Astrocyte (in vitro differentiated cells and primary cell): ENCODE data around the gene UGT1A7. TPM values are rescaled to one million over a fixed set of nuclear protein-coding genes. Genes with fewer than 3 reads are reported as not detected.

Experiments used
- DNase-seq: peaks from one replicate; pipeline ENCODE4 v3.0.0-alpha.2; 2010; ENCODE audit warnings: low read depth
- FAIRE-seq: peaks from 2 replicates; lab custom pipeline; 2011; peaks lifted over from hg19 to GRCh38; lab: Jason Lieb, UNC
- H2AFZ ChIP-seq: 2 replicates; pipeline ENCODE4 v1.6.0; 2012; ENCODE audit warnings: low read depth, low read length, inconsistent platforms
- H3K27ac ChIP-seq: 2 replicates; pipeline ENCODE4 v1.5.1; 2011; ENCODE audit warnings: low read depth, low read length, inconsistent platforms
- H3K27me3 ChIP-seq: 2 replicates; pipeline ENCODE4 v1.6.0; 2011; ENCODE audit warnings: low read length, inconsistent platforms; ENCODE audit not compliant: insufficient read depth
- H3K36me3 ChIP-seq: 2 replicates; pipeline ENCODE4 v1.5.1; 2011; ENCODE audit warnings: low read length, inconsistent platforms; ENCODE audit not compliant: insufficient read depth
- H3K4me1 ChIP-seq: 2 replicates; pipeline ENCODE4 v1.5.1; 2011; ENCODE audit warnings: low read length, inconsistent platforms; ENCODE audit not compliant: insufficient read depth
- H3K4me2 ChIP-seq: 2 replicates; pipeline ENCODE4 v1.6.0; 2012; ENCODE audit warnings: low read length, inconsistent platforms
- H3K4me3 ChIP-seq: 2 replicates; pipeline ENCODE4 v1.5.1; 2011; ENCODE audit warnings: low read depth, mild to moderate bottlenecking, low read length, inconsistent platforms; ENCODE audit not compliant: insufficient read depth
- H3K79me2 ChIP-seq: 2 replicates; pipeline ENCODE4 v1.6.0; 2012; ENCODE audit warnings: mild to moderate bottlenecking, low read length, inconsistent platforms; ENCODE audit not compliant: insufficient read depth
- H3K9ac ChIP-seq: 2 replicates; pipeline ENCODE4 v1.6.0; 2012; ENCODE audit warnings: mild to moderate bottlenecking, low read length, inconsistent platforms
- H3K9me3 ChIP-seq: 2 replicates; pipeline ENCODE4 v1.5.1; 2012; ENCODE audit warnings: low read depth, mild to moderate bottlenecking, low read length, inconsistent platforms; ENCODE audit not compliant: insufficient read depth
- H4K20me1 ChIP-seq: 2 replicates; pipeline ENCODE4 v1.6.0; 2012; ENCODE audit warnings: low read length, inconsistent platforms; ENCODE audit not compliant: insufficient read depth
- H3K27ac Mint-ChIP-seq: one replicate; pipeline ENCODE4 v1.8.0; 2021; ENCODE audit warnings: mild to moderate bottlenecking, mixed read lengths; ENCODE audit not compliant: unreplicated experiment
- H3K27me3 Mint-ChIP-seq: one replicate; pipeline ENCODE4 v1.8.0; 2021; ENCODE audit warnings: low read depth, mixed read lengths; ENCODE audit not compliant: unreplicated experiment
- H3K36me3 Mint-ChIP-seq: one replicate; pipeline ENCODE4 v1.8.0; 2021; ENCODE audit warnings: low read depth, mixed read lengths; ENCODE audit not compliant: unreplicated experiment
- H3K4me1 Mint-ChIP-seq: one replicate; pipeline ENCODE4 v1.8.0; 2021; ENCODE audit warnings: low read depth, mixed read lengths; ENCODE audit not compliant: unreplicated experiment
- H3K4me3 Mint-ChIP-seq: one replicate; pipeline ENCODE4 v1.8.0; 2021; ENCODE audit warnings: mild to moderate bottlenecking, moderate library complexity, mixed read lengths; ENCODE audit not compliant: unreplicated experiment
- H3K9me3 Mint-ChIP-seq: one replicate; pipeline ENCODE4 v1.8.0; 2021; ENCODE audit warnings: mild to moderate bottlenecking, mixed read lengths; ENCODE audit not compliant: unreplicated experiment
- EZH2 ChIP-seq: IDR thresholded peaks from 2 replicates; pipeline ENCODE4 v1.6.1; 2012; ENCODE audit warnings: mild to moderate bottlenecking, low read length, inconsistent platforms; ENCODE audit not compliant: insufficient read depth
- total RNA-seq: library from RNA; stranded (reverse); gene quantifications from 2 replicates; pipeline ENCODE4 v1.2.1, GENCODE V29; 2021
- TF ChIP-seq, protein P1 (sequence below): IDR thresholded peaks from 2 replicates; pipeline ENCODE4 v1.5.1; 2011; ENCODE audit warnings: low read depth, mild to moderate bottlenecking, inconsistent platforms, low read length, moderate library complexity; ENCODE audit not compliant: insufficient read depth

UGT1A7 gene
- total RNA-seq, 1 donor from 2014 or later: not detected

DNA sequence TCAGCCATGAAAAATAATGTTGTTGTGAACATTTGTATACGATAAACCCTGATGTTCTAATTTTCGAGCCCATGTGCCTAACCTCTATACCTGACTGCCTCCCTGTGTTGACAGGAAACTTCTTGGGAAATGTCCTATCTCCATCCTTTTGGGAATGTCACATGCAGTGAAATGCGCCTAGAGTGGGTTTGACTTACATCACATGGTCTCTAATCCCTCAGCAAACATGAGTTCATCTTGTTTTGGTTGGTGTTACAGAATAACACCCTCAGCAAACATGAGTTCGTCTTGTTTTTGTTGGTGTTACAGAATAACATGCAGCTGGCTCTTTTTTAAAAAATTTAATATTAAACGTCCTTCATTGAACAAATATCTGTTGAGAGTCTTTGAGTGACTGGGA lies 6.6 kb downstream of the UGT1A7 start:
- Histone ChIP-seq H3K9me3 (no peaks in the 10 kb centered on the region), H3K9ac (no peak overlapping the region), H3K36me3 (no peaks in the 10 kb centered on the region), H2AFZ (no peak overlapping the region), H3K4me1 (no peaks in the 10 kb centered on the region), H3K4me3 (no peak overlapping the region), H4K20me1 (no peaks in the 10 kb centered on the region), H3K4me2 (no peak overlapping the region), H3K27me3 (peaks cover 2% of the 10 kb centered on the region), H3K79me2 (no peaks in the 10 kb centered on the region), H3K27ac (no peak overlapping the region)
- FAIRE-seq (no peak), DNase-seq (no peak)
- Mint-ChIP-seq H3K36me3 (no peaks in the 10 kb centered on the region), H3K27ac (no peak overlapping the region), H3K9me3 (peaks cover 2% of the 10 kb centered on the region), H3K27me3 (peaks cover 2% of the 10 kb centered on the region), H3K4me3 (no peak overlapping the region), H3K4me1 (no peaks in the 10 kb centered on the region)
- TF ChIP-seq, protein P1, sequence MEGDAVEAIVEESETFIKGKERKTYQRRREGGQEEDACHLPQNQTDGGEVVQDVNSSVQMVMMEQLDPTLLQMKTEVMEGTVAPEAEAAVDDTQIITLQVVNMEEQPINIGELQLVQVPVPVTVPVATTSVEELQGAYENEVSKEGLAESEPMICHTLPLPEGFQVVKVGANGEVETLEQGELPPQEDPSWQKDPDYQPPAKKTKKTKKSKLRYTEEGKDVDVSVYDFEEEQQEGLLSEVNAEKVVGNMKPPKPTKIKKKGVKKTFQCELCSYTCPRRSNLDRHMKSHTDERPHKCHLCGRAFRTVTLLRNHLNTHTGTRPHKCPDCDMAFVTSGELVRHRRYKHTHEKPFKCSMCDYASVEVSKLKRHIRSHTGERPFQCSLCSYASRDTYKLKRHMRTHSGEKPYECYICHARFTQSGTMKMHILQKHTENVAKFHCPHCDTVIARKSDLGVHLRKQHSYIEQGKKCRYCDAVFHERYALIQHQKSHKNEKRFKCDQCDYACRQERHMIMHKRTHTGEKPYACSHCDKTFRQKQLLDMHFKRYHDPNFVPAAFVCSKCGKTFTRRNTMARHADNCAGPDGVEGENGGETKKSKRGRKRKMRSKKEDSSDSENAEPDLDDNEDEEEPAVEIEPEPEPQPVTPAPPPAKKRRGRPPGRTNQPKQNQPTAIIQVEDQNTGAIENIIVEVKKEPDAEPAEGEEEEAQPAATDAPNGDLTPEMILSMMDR: no peak
- TF ChIP-seq EZH2: no peak

DNA sequence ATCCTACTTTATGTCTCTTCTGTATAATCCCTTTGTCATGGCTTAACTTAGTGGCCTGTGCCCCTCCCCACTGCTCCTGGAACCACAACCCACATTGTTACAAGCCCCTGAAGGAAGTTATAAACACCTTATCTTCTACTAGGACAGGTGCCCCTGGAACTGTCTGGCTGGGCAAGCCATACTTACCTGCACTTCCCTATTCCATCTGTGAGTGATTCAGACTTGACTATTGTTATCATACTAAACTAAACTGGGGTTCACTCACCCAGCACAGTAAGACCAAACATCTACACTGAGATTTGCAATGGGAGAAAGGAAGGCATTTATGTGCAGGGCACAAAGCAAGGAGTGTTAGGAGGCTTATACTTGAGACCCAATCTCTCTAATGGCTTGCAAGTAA lies 7.3 kb downstream of the UGT1A7 start:
- H3K4me1 Mint-ChIP-seq: no peaks in the 10 kb centered on the region
- H3K27me3 Mint-ChIP-seq: peaks cover 5% of the 10 kb centered on the region
- TF ChIP-seq EZH2: no peak
- TF ChIP-seq, protein P1: no peak
- no peak overlapping the region for H3K27ac Mint-ChIP-seq
- H3K27me3 ChIP-seq: peaks cover 2% of the 10 kb centered on the region
- H3K9ac ChIP-seq: no peak overlapping the region
- no peak overlapping the region for H3K27ac ChIP-seq
- no peak overlapping the region for H2AFZ ChIP-seq
- no peak overlapping the region for H3K4me3 ChIP-seq
- H3K36me3 ChIP-seq: no peaks in the 10 kb centered on the region
- H4K20me1 ChIP-seq: no peaks in the 10 kb centered on the region
- H3K4me2 ChIP-seq: no peak overlapping the region
- FAIRE-seq: no peak
- no peaks in the 10 kb centered on the region for H3K36me3 Mint-ChIP-seq
- no peak for DNase-seq
- no peaks in the 10 kb centered on the region for H3K9me3 ChIP-seq
- no peaks in the 10 kb centered on the region for H3K4me1 ChIP-seq
- no peaks in the 10 kb centered on the region for H3K79me2 ChIP-seq
- peaks cover 6% of the 10 kb centered on the region for H3K9me3 Mint-ChIP-seq
- H3K4me3 Mint-ChIP-seq: no peak overlapping the region

DNA sequence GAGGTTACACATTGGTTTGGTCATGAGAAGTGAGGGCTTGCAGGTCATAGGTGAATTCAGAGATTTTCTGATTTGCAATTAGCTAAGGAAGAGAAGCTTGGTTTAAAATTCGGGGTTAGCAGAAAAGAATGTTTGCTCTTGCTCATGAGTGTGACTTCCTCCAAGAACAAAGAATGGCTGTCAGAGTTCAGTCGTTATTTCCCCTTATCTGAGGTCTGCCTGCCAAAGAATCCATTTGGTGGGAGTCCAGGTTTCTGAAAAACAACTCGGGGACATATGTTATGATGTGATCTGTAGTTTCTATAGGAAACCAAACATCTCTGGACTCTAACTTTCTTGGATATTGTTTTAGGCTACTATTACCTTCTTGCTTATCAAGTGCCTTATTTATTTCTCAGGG lies 7.8 kb downstream of the UGT1A7 start:
- no peak for DNase-seq
- Histone ChIP-seq H3K4me1 (no peaks in the 10 kb centered on the region), H3K36me3 (no peaks in the 10 kb centered on the region), H3K27me3 (peaks cover 2% of the 10 kb centered on the region), H4K20me1 (no peaks in the 10 kb centered on the region), H3K9ac (no peak overlapping the region), H3K79me2 (no peaks in the 10 kb centered on the region), H3K4me2 (no peak overlapping the region), H2AFZ (no peak overlapping the region), H3K9me3 (no peaks in the 10 kb centered on the region), H3K27ac (no peak overlapping the region), H3K4me3 (no peak overlapping the region)
- TF ChIP-seq, protein P1: no peak
- TF ChIP-seq EZH2: no peak
- no peak overlapping the region for H3K27ac Mint-ChIP-seq
- peaks cover 5% of the 10 kb centered on the region for H3K27me3 Mint-ChIP-seq
- no peaks in the 10 kb centered on the region for H3K36me3 Mint-ChIP-seq
- H3K4me1 Mint-ChIP-seq: no peaks in the 10 kb centered on the region
- FAIRE-seq: no peak
- H3K4me3 Mint-ChIP-seq: no peak overlapping the region
- peaks cover 6% of the 10 kb centered on the region for H3K9me3 Mint-ChIP-seq
